Kidney epithelial cell (primary cell): ENCODE data around the gene UMOD. TPM values are rescaled to one million over a fixed set of nuclear protein-coding genes. Genes with fewer than 3 reads are reported as not detected.

Experiments
- DNase-seq: peaks from one replicate; pipeline ENCODE4 v3.0.0-alpha.2; 2010; ENCODE audit warnings: low read depth
- H3K27me3 ChIP-seq: 2 replicates; pipeline ENCODE4 v1.6.0; 2011; ENCODE audit warnings: low read length; ENCODE audit not compliant: control insufficient read depth, insufficient read depth
- H3K36me3 ChIP-seq: 2 replicates; pipeline ENCODE4 v1.5.1; 2011; ENCODE audit warnings: low read length; ENCODE audit not compliant: control insufficient read depth, insufficient read depth
- H3K4me3 ChIP-seq: 2 replicates; pipeline ENCODE4 v1.5.1; 2011; ENCODE audit warnings: low read depth, mild to moderate bottlenecking, control low read depth, low read length
- CTCF ChIP-seq: IDR thresholded peaks from 2 replicates; pipeline ENCODE4 v1.5.1; 2011; ENCODE audit warnings: mild to moderate bottlenecking, moderate library complexity, low read length, control low read depth, inconsistent platforms; ENCODE audit not compliant: insufficient read depth, poor library complexity, severe bottlenecking
- total RNA-seq: library from RNA; depleted of rRNA; stranded (reverse); fragments of >200 nt; gene quantifications from 2 replicates; pipeline ENCODE4 v1.2.3, GENCODE V29; 2015

The UMOD gene
- total RNA-seq, 1 donor from 2014 or later: not detected

GRCh38 chr16:20329392-20330138 is 22.9 kb downstream of the UMOD start:
- Histone ChIP-seq H3K36me3 (no peaks in the 10 kb centered on the region), H3K27me3 (no peaks in the 10 kb centered on the region), H3K4me3 (no peak overlapping the region)
- TF ChIP-seq CTCF: no peak
- no peak for DNase-seq

- no peak for TF ChIP-seq CTCF
- no peaks in the 10 kb centered on the region for H3K36me3 ChIP-seq
- no peaks in the 10 kb centered on the region for H3K27me3 ChIP-seq
- no peak within 1 kb of the TSS for H3K4me3 ChIP-seq
- no peak for DNase-seq
These were observed 25.0 kb downstream of the UMOD start, which contains the start of gene GP2 for GRCh38 chr16:20327444-20328041. GP2 (minus strand) TSS chr16:20327513; CDS start chr16:20326431, 1,082 bp downstream.

- no peak for DNase-seq
- Histone ChIP-seq H3K27me3 (no peaks in the 10 kb centered on the region), H3K36me3 (no peaks in the 10 kb centered on the region), H3K4me3 (no peak overlapping the region)
- no peak for TF ChIP-seq CTCF
These were observed 26.2 kb downstream of the UMOD start for GRCh38 chr16:20326321-20326720.

- no peak for TF ChIP-seq CTCF
- no peaks in the 10 kb centered on the region for H3K27me3 ChIP-seq
- no peaks in the 10 kb centered on the region for H3K36me3 ChIP-seq
- H3K4me3 ChIP-seq: no peak overlapping the region
- DNase-seq: no peak
These were observed 27.5 kb downstream of the UMOD start for GRCh38 chr16:20325005-20325404.

GRCh38 chr16:20323591-20324117 is 28.9 kb downstream of the UMOD start:
- no peak for DNase-seq
- TF ChIP-seq CTCF: no peak
- H3K27me3 ChIP-seq: no peaks in the 10 kb centered on the region
- H3K36me3 ChIP-seq: no peaks in the 10 kb centered on the region
- no peak overlapping the region for H3K4me3 ChIP-seq
